GM12873 (cell line): Measurements from ENCODE around the gene MBOAT7.

Source experiments
- CTCF ChIP-seq: IDR thresholded peaks from 2 replicates; pipeline ENCODE4 v1.5.1; 2012; ENCODE audit warnings: low read depth, mild to moderate bottlenecking, moderate library complexity, low read length, control low read depth; ENCODE audit not compliant: insufficient read depth; ENCODE audit errors: missing control alignments

MBOAT7 gene

GRCh38 chr19:54128441-54128725, 61.0 kb downstream of the MBOAT7 start:
- TF ChIP-seq CTCF = no peak

- TF ChIP-seq CTCF = no peak
These were observed 61.5 kb downstream of the MBOAT7 start for GRCh38 chr19:54127688-54128440.

GRCh38 chr19:54125713-54126112, 63.7 kb downstream of the MBOAT7 start:
- no peak for TF ChIP-seq CTCF

GRCh38 chr19:54124393-54124792, 65.0 kb downstream of the MBOAT7 start:
- TF ChIP-seq CTCF = no peak

- no peak for TF ChIP-seq CTCF
These were observed 65.7 kb downstream of the MBOAT7 start for GRCh38 chr19:54123682-54124081.
